SJSA1 (cell line): ENCODE data around the gene TOR2A. TPM values are rescaled to one million over a fixed set of nuclear protein-coding genes. Genes with fewer than 3 reads are reported as not detected.
"Not testable (repeated sequence)": the region's sequence is repeated elsewhere in the genome, so short reads cannot be mapped to it uniquely, and the experiment has no call there.

Source experiments
- DNase-seq, 2 experiments: peaks; one replicate each; pipeline ENCODE4 v3.0.0-alpha.2; 2015 to 2020; ENCODE audit warnings: low spot score in 2 of 2, low read depth in 1 of 2
- H3K27ac ChIP-seq: fragments of 250-450 bp; sonication (Bioruptor Pico); 2 replicates; pipeline ENCODE4 v1.5.1; 2020; ENCODE audit warnings: mild to moderate bottlenecking, moderate library complexity
- H3K27me3 ChIP-seq: fragments of 250-450 bp; sonication (Bioruptor Pico); replicated peaks from 2 replicates; pipeline ENCODE4 v1.5.1; 2020; ENCODE audit warnings: mild to moderate bottlenecking, moderate library complexity
- H3K36me3 ChIP-seq: fragments of 250-450 bp; sonication (Bioruptor Pico); 2 replicates; pipeline ENCODE4 v1.5.1; 2020; ENCODE audit warnings: mild to moderate bottlenecking
- H3K4me1 ChIP-seq: fragments of 250-450 bp; sonication (Bioruptor Pico); replicated peaks from 2 replicates; pipeline ENCODE4 v1.6.1; 2021; ENCODE audit warnings: mild to moderate bottlenecking
- H3K4me3 ChIP-seq: fragments of 250-450 bp; sonication (Bioruptor Pico); 2 replicates; pipeline ENCODE4 v1.5.1; 2020; ENCODE audit warnings: mild to moderate bottlenecking
- H3K9me3 ChIP-seq: fragments of 250-450 bp; sonication (Bioruptor Pico); replicated peaks from 2 replicates; pipeline ENCODE4 v1.5.1; 2020; ENCODE audit warnings: mild to moderate bottlenecking
- total RNA-seq: library from RNA; depleted of rRNA; stranded (reverse); fragments of >200 nt; shearing (Covaris generic); gene quantifications from 2 replicates; pipeline ENCODE4 v1.2.3, GENCODE V29; 2014; rRNA removed

The TOR2A gene
- 5.3 and 11.4 TPM in 2 replicates for total RNA-seq

DNA sequence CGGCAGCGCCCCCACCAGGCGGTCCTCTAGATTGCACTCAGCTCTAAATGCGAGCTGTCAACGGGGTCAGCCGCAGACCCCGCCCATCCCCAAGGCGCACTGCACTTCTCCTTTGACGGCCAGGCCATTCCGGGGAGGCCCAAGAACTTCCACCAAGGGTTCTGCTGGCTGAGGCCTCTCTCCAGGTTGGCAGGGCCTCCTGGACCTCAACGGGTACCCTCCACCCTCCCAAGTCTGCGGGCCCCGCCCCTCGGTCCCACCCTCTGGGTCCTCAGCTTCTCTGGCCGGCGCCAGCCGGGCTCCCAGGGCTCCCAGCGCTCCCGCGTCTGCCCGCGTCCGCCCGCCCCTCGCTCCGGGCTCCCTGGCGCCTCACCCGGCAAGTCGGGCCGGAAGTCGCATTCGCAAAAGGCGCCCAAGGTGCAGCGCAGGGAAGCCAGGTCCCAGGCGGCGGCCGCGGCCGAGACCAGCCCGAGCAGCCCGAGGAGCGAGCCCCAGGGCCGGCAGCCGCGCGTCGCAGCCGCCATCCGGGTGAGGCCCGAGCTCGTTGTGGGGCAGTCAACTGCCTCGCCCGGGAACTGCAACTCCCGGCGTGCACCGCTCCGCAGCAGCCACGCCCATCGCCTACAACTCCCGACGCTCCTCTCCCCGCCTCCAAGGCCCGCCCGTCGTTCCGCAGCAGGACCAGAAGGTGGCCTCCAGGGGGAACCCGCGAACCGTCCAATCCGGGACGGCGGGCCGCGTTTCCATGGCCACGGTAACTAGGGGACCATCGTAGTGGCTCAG, at the start of gene TOR2A:
Gene TOR2A (minus strand): TSS at position 548 of the 783 bp plus-strand sequence. CDS start 24 bp downstream, at position 524.
- peak; percentile 97 to 99 for DNase-seq
- Histone ChIP-seq H3K27me3 (no peaks in the 10 kb centered on the region), H3K36me3 (peaks cover 27% of the 10 kb centered on the region), H3K9me3 (no peaks in the 10 kb centered on the region), H3K27ac (peak within 1 kb of the TSS; percentile 92), H3K4me1 (peaks cover 54% of the 10 kb centered on the region), H3K4me3 (peak within 1 kb of the TSS; percentile 85)

DNA sequence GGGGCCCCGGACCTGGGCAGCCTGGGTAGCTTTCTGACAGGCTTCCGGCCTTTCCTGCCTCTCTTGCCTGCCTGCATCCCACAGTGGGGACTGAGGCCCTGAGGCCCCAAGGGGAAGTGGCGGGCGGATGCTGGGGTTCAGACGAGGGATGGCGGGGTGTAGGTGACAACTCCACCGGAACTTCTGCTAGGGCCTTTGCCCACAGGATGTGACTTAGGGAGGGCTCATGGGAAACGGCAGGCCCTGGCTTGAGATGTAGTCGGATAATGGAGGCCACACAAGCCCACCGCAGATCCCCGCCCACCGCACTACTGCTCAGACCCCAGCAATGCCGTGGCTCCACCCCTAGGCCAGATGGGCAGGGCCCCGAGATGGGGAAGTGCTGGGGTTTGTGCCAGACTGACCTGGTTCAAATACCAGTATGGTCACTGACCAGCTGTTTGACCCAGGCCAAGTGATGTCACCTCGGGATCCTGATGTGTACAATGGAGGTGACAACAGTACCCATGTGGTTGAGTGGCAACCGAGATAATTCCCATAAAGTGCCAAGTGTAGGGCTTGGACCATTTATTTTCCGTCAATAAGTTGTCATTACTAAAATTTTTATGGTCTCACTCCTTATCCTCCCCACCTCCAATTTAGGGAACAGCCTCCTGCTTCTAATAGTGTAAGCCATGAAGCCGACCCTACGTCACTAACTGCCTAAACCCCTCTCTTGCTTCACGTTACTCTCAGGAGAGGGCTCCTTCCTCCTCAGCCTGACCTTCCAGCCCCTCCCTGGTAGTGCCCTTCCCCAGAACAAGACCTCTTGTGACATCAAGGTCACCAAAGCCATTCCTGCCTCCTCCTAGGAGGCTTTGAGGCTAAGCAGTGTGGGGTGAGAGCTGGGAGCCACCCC, 48.3 kb upstream of the TOR2A start:
- H3K27ac ChIP-seq = no peak overlapping the region
- DNase-seq = no peak

DNA sequence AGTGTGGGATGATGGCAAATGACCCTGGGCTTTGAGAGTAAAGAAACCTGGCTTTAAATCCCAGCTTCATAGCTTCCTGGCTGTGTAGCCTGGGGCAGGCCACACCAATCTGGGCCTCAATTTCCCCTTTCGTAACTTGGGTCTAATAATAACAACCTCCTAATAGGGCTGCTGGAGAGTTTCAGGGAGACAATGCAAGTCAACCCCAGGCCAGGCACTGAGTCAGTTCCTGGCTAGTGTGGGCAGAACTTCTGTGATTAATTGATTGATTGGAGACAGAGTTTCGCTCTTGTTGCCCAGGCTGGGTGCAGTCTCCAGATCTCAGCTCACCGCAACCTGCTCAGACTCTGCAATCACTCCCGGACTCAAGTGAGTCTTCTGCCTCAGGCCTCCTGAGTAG, 46.7 kb upstream of the TOR2A start:
- Histone ChIP-seq H3K27ac (no peak overlapping the region), H3K4me3 (no peak overlapping the region), H3K9me3 (no peaks in the 10 kb centered on the region), H3K36me3 (peaks cover 10% of the 10 kb centered on the region), H3K27me3 (no peaks in the 10 kb centered on the region), H3K4me1 (peaks cover 4% of the 10 kb centered on the region; the same call in 1 of the 2 replicates)
- DNase-seq = no peak

More for the DNA sequence above, 48.3 kb upstream of the TOR2A start:
- H3K4me3 ChIP-seq = no peak overlapping the region
- H3K4me1 ChIP-seq = peaks cover 8% of the 10 kb centered on the region
- no peaks in the 10 kb centered on the region for H3K9me3 ChIP-seq
- H3K36me3 ChIP-seq = peaks cover 26% of the 10 kb centered on the region
- H3K27me3 ChIP-seq = no peaks in the 10 kb centered on the region

DNA sequence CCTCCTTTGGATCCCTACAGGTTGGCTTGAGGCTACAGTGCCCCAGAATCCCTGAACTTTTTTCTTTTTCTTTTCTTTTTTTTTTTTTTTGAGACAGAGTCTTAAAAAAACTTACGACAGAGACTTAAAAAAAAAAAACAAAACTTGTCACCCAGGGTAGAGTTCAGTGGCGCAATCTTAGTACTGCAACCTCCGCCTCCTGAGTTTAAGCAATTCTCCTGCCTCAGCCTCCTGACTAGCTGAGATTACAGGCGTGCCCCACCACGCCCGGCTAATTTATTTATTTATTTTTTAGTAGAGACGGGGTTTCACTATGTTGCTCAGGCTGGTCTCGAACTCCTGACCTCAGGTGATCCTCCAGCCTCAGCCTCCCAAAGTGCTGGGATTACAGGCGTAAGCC, 45.8 kb upstream of the TOR2A start:
- H3K9me3 ChIP-seq, DNase-seq, H3K36me3 ChIP-seq, H3K4me1 ChIP-seq, H3K27ac ChIP-seq, H3K4me3 ChIP-seq, H3K27me3 ChIP-seq: not testable (repeated sequence)

DNA sequence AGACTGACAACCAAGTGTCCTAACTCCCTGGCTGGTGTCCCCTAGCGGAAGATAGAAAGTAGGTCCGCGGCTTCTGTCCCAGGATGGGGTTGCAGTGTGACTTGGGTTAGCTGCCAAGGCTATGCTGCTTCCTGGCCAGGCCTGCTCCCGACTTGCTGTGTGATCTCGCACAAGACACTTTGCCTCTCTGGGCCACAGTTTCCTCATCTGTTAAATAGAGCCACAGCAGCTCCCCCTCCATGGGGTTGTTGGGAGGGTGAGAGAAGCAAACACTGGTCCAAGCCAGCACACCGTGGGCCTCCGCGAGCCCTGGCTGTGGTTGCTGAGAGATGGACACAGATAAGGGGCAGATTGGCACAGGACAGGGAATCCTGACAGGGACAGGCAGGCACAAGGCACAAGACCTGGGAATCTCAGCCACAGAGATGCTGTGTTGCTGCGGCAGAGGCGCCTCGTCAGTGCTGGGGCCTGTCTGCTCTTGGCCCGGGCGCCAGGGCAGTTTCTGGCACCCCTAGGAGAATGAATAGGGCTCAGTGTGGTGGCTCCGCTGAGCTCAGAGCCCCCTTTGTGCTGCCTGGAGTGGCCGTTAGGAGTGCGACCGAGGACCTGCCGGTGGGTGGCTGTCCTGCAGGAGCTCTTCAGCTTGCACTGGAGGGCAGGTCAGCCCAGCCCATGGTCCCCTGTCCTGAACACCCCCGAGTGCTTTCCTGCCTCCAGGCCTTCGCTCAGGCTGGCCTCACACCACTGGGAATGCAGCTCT, 45.2 kb upstream of the TOR2A start:
- no peak for DNase-seq
- H3K4me3 ChIP-seq = no peak overlapping the region
- H3K27me3 ChIP-seq = no peaks in the 10 kb centered on the region
- H3K27ac ChIP-seq = no peak overlapping the region
- H3K4me1 ChIP-seq = peaks cover 4% of the 10 kb centered on the region; the same call in 1 of the 2 replicates
- no peaks in the 10 kb centered on the region for H3K36me3 ChIP-seq
- no peaks in the 10 kb centered on the region for H3K9me3 ChIP-seq

DNA sequence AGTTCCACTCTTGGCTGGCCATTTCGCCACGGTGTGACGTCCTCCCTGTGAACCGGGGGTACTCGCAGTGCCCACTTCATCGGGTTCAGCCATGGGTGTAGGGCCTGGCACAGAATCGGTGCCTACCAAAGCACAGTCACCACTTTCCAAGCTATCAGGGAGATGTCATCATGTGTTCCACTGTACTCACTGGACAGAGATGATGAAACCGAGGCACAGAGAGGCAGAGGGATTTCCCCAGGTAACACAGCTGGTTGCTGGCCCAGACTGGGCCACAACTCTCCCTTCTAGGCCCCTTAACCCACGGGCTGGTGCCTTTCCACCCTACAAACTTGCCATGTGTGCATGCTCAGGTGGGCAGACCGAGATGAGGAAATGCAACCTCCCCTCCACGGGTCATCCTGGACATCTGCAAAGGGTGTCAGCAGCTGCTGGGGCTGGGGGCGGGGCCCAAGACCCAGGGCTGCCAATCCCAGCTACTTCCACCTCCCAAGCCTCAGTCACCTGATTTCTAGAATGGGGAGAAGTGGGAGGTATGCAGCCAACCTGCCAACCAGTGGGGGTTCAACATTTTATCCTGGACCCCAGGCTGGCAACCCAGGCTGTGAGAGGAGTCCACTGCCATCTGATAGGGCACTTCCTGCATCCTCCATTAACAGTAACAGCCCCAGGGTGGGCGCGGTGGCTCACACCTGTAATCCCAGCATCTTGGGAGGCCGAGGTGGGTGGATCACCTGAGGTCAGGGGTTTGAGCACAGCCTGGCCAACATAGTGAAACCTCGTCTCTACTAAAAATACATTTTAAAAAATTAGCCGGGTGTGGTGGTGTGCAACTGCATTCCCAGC, 44.3 kb upstream of the TOR2A start:
- no peak for DNase-seq
- Histone ChIP-seq H3K27me3 (no peaks in the 10 kb centered on the region), H3K27ac (no peak overlapping the region), H3K4me3 (no peak overlapping the region), H3K4me1 (no peaks in the 10 kb centered on the region), H3K9me3 (no peaks in the 10 kb centered on the region), H3K36me3 (no peaks in the 10 kb centered on the region)

DNA sequence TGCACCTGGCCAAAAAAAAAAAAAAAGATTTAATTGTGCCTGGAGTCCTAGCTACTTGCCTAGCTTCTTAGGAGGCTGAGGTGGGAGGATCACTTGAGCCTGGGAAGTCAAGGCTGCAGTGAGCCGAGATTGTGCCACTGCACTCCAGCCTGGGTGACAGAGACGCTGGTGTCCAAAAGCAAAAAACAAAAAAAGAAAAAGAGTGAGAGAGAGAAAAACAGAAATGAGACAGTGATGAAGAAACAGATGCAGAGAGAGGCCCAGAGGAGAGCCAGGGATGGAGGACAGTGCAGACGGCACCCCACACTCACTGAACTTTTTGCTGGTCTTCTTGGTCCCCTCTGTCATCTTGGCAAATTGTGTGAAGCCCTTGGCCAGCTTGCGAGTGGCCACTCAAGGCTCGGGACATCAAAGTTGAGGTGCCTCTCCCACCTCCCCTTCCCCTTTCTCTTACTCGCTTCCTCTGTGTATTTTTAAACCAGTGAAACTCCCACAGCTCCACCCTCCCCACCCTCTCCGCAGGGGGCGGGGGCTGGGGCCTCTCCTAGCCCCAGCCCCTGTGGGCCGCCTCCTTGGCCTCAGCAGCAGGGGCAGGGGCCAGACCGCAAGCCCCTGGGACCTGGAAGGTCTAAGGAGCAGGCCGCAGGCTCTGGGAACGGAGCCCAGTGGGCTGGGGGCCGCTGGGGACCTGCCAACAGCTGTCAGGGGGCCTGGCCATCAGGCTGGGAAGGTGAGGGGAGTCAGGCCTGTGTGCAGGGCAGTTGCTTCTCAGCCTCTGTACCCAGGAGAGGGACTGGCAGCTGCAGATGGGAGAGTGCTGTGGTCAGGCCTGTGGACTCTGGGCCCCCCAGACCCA, 43.4 kb upstream of the TOR2A start, which contains the start of gene SH2D3C:
Gene SH2D3C (minus strand): TSS at position 387 of the 856 bp plus-strand sequence. CDS start 39 bp downstream, at position 348.
- no peaks in the 10 kb centered on the region for H3K36me3 ChIP-seq
- H3K4me1 ChIP-seq = no peaks in the 10 kb centered on the region
- no peak for DNase-seq
- no peak within 1 kb of the TSS for H3K27ac ChIP-seq
- H3K9me3 ChIP-seq = no peaks in the 10 kb centered on the region
- no peaks in the 10 kb centered on the region for H3K27me3 ChIP-seq
- H3K4me3 ChIP-seq = no peak within 1 kb of the TSS

DNA sequence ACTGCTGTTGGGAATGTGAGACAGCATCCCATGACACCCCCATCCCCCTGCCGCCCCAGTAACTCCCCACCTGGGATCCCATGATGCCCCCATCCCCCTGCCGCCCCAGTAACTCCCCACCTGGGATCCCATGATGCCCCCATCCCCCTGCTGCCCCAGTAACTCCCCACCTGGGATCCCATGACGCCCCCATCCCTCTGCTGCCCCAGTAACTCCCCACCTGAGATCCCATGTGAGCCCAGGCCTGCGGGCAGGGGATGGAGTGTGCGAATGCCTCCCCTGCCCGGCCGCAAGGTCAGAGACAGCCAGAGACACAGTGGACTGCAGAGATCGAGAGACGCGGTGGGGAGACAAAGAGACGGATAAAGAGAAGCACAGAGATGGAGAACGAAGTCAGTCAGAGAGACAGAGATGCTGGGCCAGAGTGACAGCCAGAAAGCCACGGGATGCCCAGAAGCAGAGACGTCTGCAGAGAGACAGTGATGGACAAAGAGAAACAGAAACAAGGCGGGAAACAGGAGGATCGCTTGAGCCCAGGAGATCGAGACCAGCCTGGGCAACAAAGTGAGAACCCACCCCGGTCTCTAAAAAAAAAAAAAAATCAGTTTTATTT, 42.4 kb upstream of the TOR2A start:
- Histone ChIP-seq H3K36me3 (no peaks in the 10 kb centered on the region), H3K9me3 (no peaks in the 10 kb centered on the region), H3K4me1 (no peaks in the 10 kb centered on the region), H3K27ac (no peak overlapping the region), H3K4me3 (no peak overlapping the region), H3K27me3 (no peaks in the 10 kb centered on the region)
- no peak for DNase-seq

DNA sequence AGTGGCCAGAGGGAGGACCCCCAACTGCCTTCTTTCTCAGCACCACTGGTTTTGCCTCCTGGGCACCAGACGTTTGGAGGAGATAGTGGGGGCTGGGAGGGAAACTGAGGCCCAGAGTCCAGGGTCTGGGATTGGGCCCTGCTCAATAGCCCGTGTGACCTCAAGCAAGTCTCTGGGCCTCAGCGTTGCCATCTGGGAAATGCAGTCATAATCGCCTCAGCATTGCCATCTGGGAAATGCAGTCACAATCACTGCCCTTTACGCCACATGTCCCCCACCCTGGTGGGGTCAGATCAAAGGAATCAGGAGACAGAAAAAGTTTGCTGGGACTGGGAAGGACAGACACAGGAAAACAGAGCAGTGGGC, 41.8 kb upstream of the TOR2A start:
- DNase-seq = no peak
- Histone ChIP-seq H3K27me3 (no peaks in the 10 kb centered on the region), H3K9me3 (no peaks in the 10 kb centered on the region), H3K27ac (no peak overlapping the region), H3K4me1 (no peaks in the 10 kb centered on the region), H3K4me3 (no peak overlapping the region), H3K36me3 (no peaks in the 10 kb centered on the region)

DNA sequence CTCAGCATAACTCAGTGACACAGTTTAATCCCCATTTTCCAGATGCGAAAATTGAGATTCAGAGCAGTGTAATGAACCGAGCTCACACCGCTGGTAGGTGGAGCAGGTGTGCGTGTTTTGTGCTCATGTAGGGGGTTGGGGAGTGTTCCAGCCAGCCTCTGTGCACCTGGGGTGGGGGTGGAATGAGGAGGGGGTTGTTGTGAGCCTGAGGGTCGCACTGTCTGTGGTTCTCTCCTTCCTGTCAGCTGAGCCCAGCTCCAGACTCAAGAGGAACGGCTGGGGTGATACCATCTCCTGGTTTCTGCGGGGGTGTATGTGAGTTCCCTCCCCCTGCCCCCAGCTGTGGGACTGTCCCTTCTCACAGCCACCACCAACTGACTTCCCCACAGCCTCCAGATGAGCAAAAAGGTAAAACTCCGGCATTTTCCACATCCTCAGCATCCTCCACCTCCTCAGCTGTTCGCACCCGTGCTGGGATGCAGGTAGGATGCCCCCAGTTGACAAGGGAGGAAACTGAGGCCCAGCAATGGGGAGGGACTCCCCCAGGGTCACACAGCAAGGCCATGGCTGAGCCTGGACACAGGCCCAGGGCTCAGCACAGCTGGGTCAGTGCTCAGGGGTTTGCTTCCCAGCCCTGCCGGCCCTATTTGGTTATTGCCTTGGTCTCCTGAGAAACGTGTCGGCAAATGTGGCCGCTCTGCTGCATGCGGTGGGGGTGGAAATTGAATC, 41.3 kb upstream of the TOR2A start:
- Histone ChIP-seq H3K9me3 (no peaks in the 10 kb centered on the region), H3K27me3 (no peaks in the 10 kb centered on the region), H3K27ac (no peak overlapping the region), H3K4me3 (no peak overlapping the region), H3K4me1 (no peaks in the 10 kb centered on the region), H3K36me3 (no peaks in the 10 kb centered on the region)
- no peak for DNase-seq

DNA sequence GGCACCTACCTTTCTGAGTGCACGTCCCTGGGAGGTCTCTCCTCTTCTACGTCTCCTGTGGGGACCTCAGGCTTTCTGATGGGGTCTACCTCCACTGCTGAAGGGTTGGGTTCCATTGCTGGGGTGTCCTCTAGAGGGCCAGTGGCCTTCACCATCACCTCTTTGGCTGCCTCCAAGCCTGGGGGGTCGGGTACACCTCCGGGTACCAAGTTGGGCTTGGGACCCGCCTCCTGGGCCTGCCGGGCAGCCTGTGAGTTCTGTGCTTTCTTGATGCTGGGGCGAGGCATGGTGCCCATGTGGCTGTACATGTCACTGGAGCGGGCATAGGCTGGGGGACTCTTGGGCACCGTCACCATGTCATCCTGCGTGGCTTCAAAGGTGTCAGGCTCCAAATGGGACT, 38.9 kb upstream of the TOR2A start:
- Histone ChIP-seq H3K27ac (no peak overlapping the region), H3K4me1 (peaks cover 7% of the 10 kb centered on the region), H3K4me3 (no peak overlapping the region), H3K36me3 (no peaks in the 10 kb centered on the region), H3K9me3 (no peaks in the 10 kb centered on the region), H3K27me3 (no peaks in the 10 kb centered on the region)
- DNase-seq = no peak
